Measurements from ENCODE around the gene IL22RA2.

IL22RA2 gene

GRCh38 chr6:137171824-137172733 is 1.4 kb downstream of the IL22RA2 start:
- DNase-seq, result no peak
- in situ Hi-C loops (cut with MboI; ENCODE audit: low pct_unique_long_range_greater_than_20kb, low sequenced_read_pairs), result no loop called here

- in situ Hi-C loops (cut with MboI; ENCODE audit: low pct_unique_long_range_greater_than_20kb, low sequenced_read_pairs), result no loop called here
- no peak for DNase-seq
Observed at GRCh38 chr6:137171053-137171374, 2.4 kb downstream of the IL22RA2 start.

GRCh38 chr6:137170266-137171052 is 3.0 kb downstream of the IL22RA2 start:
- in situ Hi-C loops (cut with MboI; ENCODE audit: low pct_unique_long_range_greater_than_20kb, low sequenced_read_pairs), result no loop called here
- no peak for DNase-seq

GRCh38 chr6:137167702-137168377 is 5.6 kb downstream of the IL22RA2 start:
- in situ Hi-C loops (cut with MboI; ENCODE audit: low pct_unique_long_range_greater_than_20kb, low sequenced_read_pairs), result no loop called here
- no peak for DNase-seq

- in situ Hi-C loops (cut with MboI; ENCODE audit: low pct_unique_long_range_greater_than_20kb, low sequenced_read_pairs), result no loop called here
- DNase-seq, result peak; percentile 31
Observed at GRCh38 chr6:137166247-137167098, 7.0 kb downstream of the IL22RA2 start.

- in situ Hi-C loops (cut with MboI; ENCODE audit: low pct_unique_long_range_greater_than_20kb, low sequenced_read_pairs), result no loop called here
- DNase-seq, result no peak
Observed at GRCh38 chr6:137165375-137166246, 7.8 kb downstream of the IL22RA2 start.

- DNase-seq, result no peak
- in situ Hi-C loops (cut with MboI; ENCODE audit: low pct_unique_long_range_greater_than_20kb, low sequenced_read_pairs), result no loop called here
Observed at GRCh38 chr6:137163732-137164318, 9.6 kb downstream of the IL22RA2 start.

GRCh38 chr6:137162692-137163306 is 10.6 kb downstream of the IL22RA2 start:
- DNase-seq, result no peak
- in situ Hi-C loops (cut with MboI; ENCODE audit: low pct_unique_long_range_greater_than_20kb, low sequenced_read_pairs), result no loop called here

GRCh38 chr6:137161949-137162348 is 11.5 kb downstream of the IL22RA2 start:
- in situ Hi-C loops (cut with MboI; ENCODE audit: low pct_unique_long_range_greater_than_20kb, low sequenced_read_pairs), result no loop called here
- no peak for DNase-seq

GRCh38 chr6:137160763-137161162 is 12.7 kb downstream of the IL22RA2 start:
- DNase-seq, result no peak
- in situ Hi-C loops (cut with MboI; ENCODE audit: low pct_unique_long_range_greater_than_20kb, low sequenced_read_pairs), result no loop called here

- in situ Hi-C loops (cut with MboI; ENCODE audit: low pct_unique_long_range_greater_than_20kb, low sequenced_read_pairs), result no loop called here
- no peak for DNase-seq
Observed at GRCh38 chr6:137159912-137160311, 13.5 kb downstream of the IL22RA2 start.

- DNase-seq, result no peak
- in situ Hi-C loops (cut with MboI; ENCODE audit: low pct_unique_long_range_greater_than_20kb, low sequenced_read_pairs), result no loop called here
Observed at GRCh38 chr6:137157601-137158000, 15.8 kb downstream of the IL22RA2 start.

GRCh38 chr6:137156650-137157049 is 16.8 kb downstream of the IL22RA2 start:
- in situ Hi-C loops (cut with MboI; ENCODE audit: low pct_unique_long_range_greater_than_20kb, low sequenced_read_pairs), result no loop called here
- DNase-seq, result no peak

GRCh38 chr6:137155830-137156229 is 17.6 kb downstream of the IL22RA2 start:
- peak; percentile 80 for DNase-seq
- in situ Hi-C loops (cut with MboI; ENCODE audit: low pct_unique_long_range_greater_than_20kb, low sequenced_read_pairs), result no loop called here

- DNase-seq, result no peak
- in situ Hi-C loops (cut with MboI; ENCODE audit: low pct_unique_long_range_greater_than_20kb, low sequenced_read_pairs), result no loop called here
Observed at GRCh38 chr6:137150072-137150471, 23.4 kb downstream of the IL22RA2 start.

GRCh38 chr6:137149035-137149393 is 24.4 kb downstream of the IL22RA2 start:
- no peak for DNase-seq
- in situ Hi-C loops (cut with MboI; ENCODE audit: low pct_unique_long_range_greater_than_20kb, low sequenced_read_pairs), result no loop called here

- in situ Hi-C loops (cut with MboI; ENCODE audit: low pct_unique_long_range_greater_than_20kb, low sequenced_read_pairs), result no loop called here
- no peak for DNase-seq
Observed at GRCh38 chr6:137148306-137149034, 25.0 kb downstream of the IL22RA2 start.

Data from KBM-7 (cell line).